PC-3 (cell line): Measurements from ENCODE around the gene PILRA.

Experiments
- CTCF ChIP-seq: fragments of 300-600 bp; sonication (generic); conservative IDR thresholded peaks from 2 replicates; pipeline ENCODE4 v1.5.1; 2017; ENCODE audit warnings: antibody characterized with exemption, low read depth, mild to moderate bottlenecking, low read length
- EZH2 ChIP-seq: fragments of 300-600 bp; sonication (generic); IDR thresholded peaks from one replicate; pipeline ENCODE4 v1.6.1; 2017; ENCODE audit warnings: antibody characterized with exemption, mild to moderate bottlenecking, low read length; ENCODE audit not compliant: unreplicated experiment

GRCh38 chr7:100433592-100434296 lies 60.5 kb downstream of the PILRA start:
- no peak for TF ChIP-seq EZH2
- TF ChIP-seq CTCF, result no peak
